Mononuclear cell (primary cell): ENCODE measurements around the gene CEBPG. TPM values are rescaled to one million over a fixed set of nuclear protein-coding genes. Genes with fewer than 3 reads are reported as not detected.

Source experiments
- H3K27me3 ChIP-seq: 2 replicates; pipeline ENCODE4 v1.6.0; 2011; ENCODE audit warnings: low read length, control low read depth; ENCODE audit not compliant: insufficient read depth
- H3K4me1 ChIP-seq: 2 replicates; pipeline ENCODE4 v1.5.1; 2011; ENCODE audit warnings: mild to moderate bottlenecking, low read length, control low read depth; ENCODE audit not compliant: insufficient read depth
- H3K4me3 ChIP-seq: 2 replicates; pipeline ENCODE4 v1.5.1; 2011; ENCODE audit warnings: mild to moderate bottlenecking, low read length, moderate library complexity
- H3K9me3 ChIP-seq: 2 replicates; pipeline ENCODE4 v1.5.1; 2011; ENCODE audit warnings: low read depth, mild to moderate bottlenecking, control low read depth, low read length
- total RNA-seq: library from RNA; depleted of rRNA; stranded (reverse); fragments of >200 nt; gene quantifications from one replicate; pipeline ENCODE4 v1.2.3, GENCODE V29; 2012

Gene CEBPG
- total RNA-seq, 1 donor: 25.3 TPM

GRCh38 chr19:33394006-33394722 is 20.7 kb downstream of the CEBPG start:
- Histone ChIP-seq H3K4me1 (peaks cover 62% of the 10 kb centered on the region), H3K27me3 (no peaks in the 10 kb centered on the region), H3K9me3 (no peaks in the 10 kb centered on the region), H3K4me3 (no peak overlapping the region)

- Histone ChIP-seq H3K4me1 (peaks cover 56% of the 10 kb centered on the region), H3K9me3 (no peaks in the 10 kb centered on the region), H3K4me3 (no peak overlapping the region), H3K27me3 (no peaks in the 10 kb centered on the region)
Observed at GRCh38 chr19:33394723-33395560, 21.4 kb downstream of the CEBPG start.

GRCh38 chr19:33395561-33396550 is 22.3 kb downstream of the CEBPG start:
- Histone ChIP-seq H3K27me3 (no peaks in the 10 kb centered on the region), H3K4me1 (peaks cover 47% of the 10 kb centered on the region), H3K9me3 (no peaks in the 10 kb centered on the region), H3K4me3 (no peak overlapping the region)

GRCh38 chr19:33396701-33397535 is 23.4 kb downstream of the CEBPG start:
- H3K9me3 ChIP-seq: no peaks in the 10 kb centered on the region
- H3K4me3 ChIP-seq: no peak overlapping the region
- H3K4me1 ChIP-seq: peaks cover 36% of the 10 kb centered on the region

GRCh38 chr19:33397536-33398360 is 24.2 kb downstream of the CEBPG start:
- Histone ChIP-seq H3K9me3 (no peaks in the 10 kb centered on the region), H3K4me1 (peaks cover 34% of the 10 kb centered on the region), H3K27me3 (no peaks in the 10 kb centered on the region), H3K4me3 (no peak overlapping the region)

More at GRCh38 chr19:33396701-33397535, 23.4 kb downstream of the CEBPG start:
- H3K27me3 ChIP-seq: no peaks in the 10 kb centered on the region

GRCh38 chr19:33398361-33399060 is 25.0 kb downstream of the CEBPG start:
- Histone ChIP-seq H3K9me3 (no peaks in the 10 kb centered on the region), H3K27me3 (no peaks in the 10 kb centered on the region), H3K4me3 (no peak overlapping the region), H3K4me1 (peaks cover 29% of the 10 kb centered on the region)

GRCh38 chr19:33399081-33399744 is 25.7 kb downstream of the CEBPG start:
- peaks cover 29% of the 10 kb centered on the region for H3K4me1 ChIP-seq
- H3K9me3 ChIP-seq: no peaks in the 10 kb centered on the region
- H3K27me3 ChIP-seq: no peaks in the 10 kb centered on the region
- H3K4me3 ChIP-seq: no peak overlapping the region

- peaks cover 29% of the 10 kb centered on the region for H3K4me1 ChIP-seq
- no peaks in the 10 kb centered on the region for H3K27me3 ChIP-seq
Observed at GRCh38 chr19:33399745-33400681, 26.5 kb downstream of the CEBPG start.

GRCh38 chr19:33400856-33401682 is 27.6 kb downstream of the CEBPG start:
- Histone ChIP-seq H3K27me3 (no peaks in the 10 kb centered on the region), H3K4me3 (no peak overlapping the region), H3K4me1 (peaks cover 27% of the 10 kb centered on the region), H3K9me3 (no peaks in the 10 kb centered on the region)

More at GRCh38 chr19:33399745-33400681, 26.5 kb downstream of the CEBPG start:
- Histone ChIP-seq H3K4me3 (no peak overlapping the region), H3K9me3 (no peaks in the 10 kb centered on the region)

GRCh38 chr19:33401683-33402420 is 28.3 kb downstream of the CEBPG start:
- Histone ChIP-seq H3K27me3 (no peaks in the 10 kb centered on the region), H3K9me3 (no peaks in the 10 kb centered on the region), H3K4me3 (no peak overlapping the region), H3K4me1 (peaks cover 27% of the 10 kb centered on the region)
